PC-3 (cell line): ENCODE data around the gene NELFA. TPM values are rescaled to one million over a fixed set of nuclear protein-coding genes. Genes with fewer than 3 reads are reported as not detected.

Source experiments
- ATAC-seq: fragments of 200-7000 bp; cut with Tn5 transposase; 2 replicates; pipeline ENCODE4 v1.9.1; 2020; ENCODE audit warnings: mild to moderate bottlenecking, moderate library complexity
- BruUV-seq: library from RNA; stranded (reverse); fragments of 400-500 nt; replicated peaks from 2 replicates; lab custom pipeline; 2021; lab: Mats Ljungman, UMichigan
- CTCF ChIA-PET: fragments of 300-600 bp; sonication (Branson Sonifier 250); formaldehyde crosslinking; loops from one replicate; lab custom pipeline; 2022; ENCODE audit warnings: antibody characterized with exemption; lab: Charles Lee
- POLR2A ChIA-PET: fragments of 300-600 bp; sonication (Branson Sonifier 250); formaldehyde crosslinking; loops from one replicate; lab custom pipeline; 2022; ENCODE audit warnings: antibody characterized with exemption; ENCODE audit not compliant: unreplicated experiment; lab: Charles Lee
- DNase-seq: peaks from one replicate; pipeline ENCODE4 v3.0.0-alpha.2; 2015
- H2AFZ ChIP-seq: fragments of 300-600 bp; sonication (generic); 2 replicates; pipeline ENCODE4 v1.6.0; 2016; ENCODE audit warnings: antibody characterized with exemption, low read length
- H3F3A ChIP-seq: fragments of 300-600 bp; sonication (generic); one replicate; pipeline ENCODE4 v1.6.0; 2017; ENCODE audit warnings: antibody characterized with exemption, low read length, control low read depth, mild to moderate bottlenecking; ENCODE audit not compliant: unreplicated experiment
- H3K27ac ChIP-seq: fragments of 300-600 bp; sonication (generic); 2 replicates; pipeline ENCODE4 v1.5.1; 2016; ENCODE audit warnings: mild to moderate bottlenecking, low read length
- H3K27me3 ChIP-seq: fragments of 300-600 bp; sonication (generic); 2 replicates; pipeline ENCODE4 v1.6.1; 2016; ENCODE audit warnings: low read length, mixed read lengths
- H3K36me3 ChIP-seq: fragments of 300-600 bp; sonication (generic); 2 replicates; pipeline ENCODE4 v1.6.1; 2016; ENCODE audit warnings: low read depth, mixed run types, low read length, mixed read lengths
- H3K4me1 ChIP-seq: fragments of 300-600 bp; sonication (generic); 2 replicates; pipeline ENCODE4 v1.5.1; 2016; ENCODE audit warnings: low read length; ENCODE audit not compliant: insufficient read depth
- H3K4me2 ChIP-seq: fragments of 300-600 bp; sonication (generic); 2 replicates; pipeline ENCODE4 v1.6.0; 2016; ENCODE audit warnings: low read length
- H3K4me3 ChIP-seq: fragments of 300-600 bp; sonication (generic); 2 replicates; pipeline ENCODE4 v1.5.1; 2016; ENCODE audit warnings: mild to moderate bottlenecking, low read length, mixed read lengths
- H3K79me2 ChIP-seq: fragments of 300-600 bp; sonication (generic); 2 replicates; pipeline ENCODE4 v1.6.1; 2017; ENCODE audit warnings: low read length, mixed read lengths
- H3K9ac ChIP-seq: fragments of 300-600 bp; sonication (generic); 2 replicates; pipeline ENCODE4 v1.6.0; 2016; ENCODE audit warnings: mild to moderate bottlenecking, low read length
- H3K9me2 ChIP-seq: fragments of 300-600 bp; sonication (generic); replicated peaks from 2 replicates; pipeline ENCODE4 v1.6.1; 2016; ENCODE audit warnings: mixed run types, low read length, mixed read lengths
- H3K9me3 ChIP-seq: fragments of 300-600 bp; sonication (generic); 2 replicates; pipeline ENCODE4 v1.6.1; 2016; ENCODE audit warnings: low read length, mixed read lengths
- H4K20me1 ChIP-seq: fragments of 300-600 bp; sonication (generic); 2 replicates; pipeline ENCODE4 v1.6.1; 2016; ENCODE audit warnings: low read length, mixed read lengths
- EZH2 ChIP-seq: fragments of 300-600 bp; sonication (generic); IDR thresholded peaks from one replicate; pipeline ENCODE4 v1.6.1; 2017; ENCODE audit warnings: antibody characterized with exemption, mild to moderate bottlenecking, low read length; ENCODE audit not compliant: unreplicated experiment
- EZH2phosphoT487 ChIP-seq: fragments of 300-600 bp; sonication (generic); IDR thresholded peaks from 2 replicates; pipeline ENCODE4 v1.6.1; 2018; ENCODE audit warnings: mild to moderate bottlenecking, antibody characterized with exemption, low read length, borderline replicate concordance
- intact Hi-C: fragments of 100-400 bp; cut with micrococcal nuclease; formaldehyde crosslinking; loops from 2 replicates; pipeline ENCODE4 v1.9.0; 2023
- total RNA-seq: library from RNA; depleted of rRNA; stranded (reverse); fragments of >200 nt; gene quantifications from 2 replicates; pipeline ENCODE4 v1.2.3, GENCODE V29; 2014
- TF ChIP-seq, protein P1 (sequence below): fragments of 300-600 bp; sonication (generic); conservative IDR thresholded peaks from 2 replicates; pipeline ENCODE4 v1.5.1; 2017; ENCODE audit warnings: antibody characterized with exemption, low read depth, mild to moderate bottlenecking, low read length

Gene NELFA
- total RNA-seq, 1 experiment from 2014 or later, result 30.0 TPM

DNA sequence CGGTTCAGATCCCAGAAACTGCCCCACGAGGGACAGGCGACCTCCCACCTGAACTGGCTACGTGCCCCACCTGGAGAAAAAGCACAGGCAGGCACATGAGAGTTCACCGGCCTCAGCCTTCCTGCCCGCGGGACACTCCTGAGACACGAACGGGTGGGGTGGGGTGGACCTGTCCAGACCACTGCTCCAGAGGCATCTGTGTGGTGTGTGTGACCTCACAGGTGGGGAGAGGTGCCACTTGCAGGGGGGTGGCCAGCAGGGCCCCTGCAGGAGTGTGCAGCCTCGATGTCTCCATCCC lies 18.5 kb downstream of the NELFA start:
- intact Hi-C loops, result no loop called here
- no peak for DNase-seq
- H3K27ac ChIP-seq, result no peak overlapping the region
- TF ChIP-seq EZH2phosphoT487, result no peak
- TF ChIP-seq, protein P1, sequence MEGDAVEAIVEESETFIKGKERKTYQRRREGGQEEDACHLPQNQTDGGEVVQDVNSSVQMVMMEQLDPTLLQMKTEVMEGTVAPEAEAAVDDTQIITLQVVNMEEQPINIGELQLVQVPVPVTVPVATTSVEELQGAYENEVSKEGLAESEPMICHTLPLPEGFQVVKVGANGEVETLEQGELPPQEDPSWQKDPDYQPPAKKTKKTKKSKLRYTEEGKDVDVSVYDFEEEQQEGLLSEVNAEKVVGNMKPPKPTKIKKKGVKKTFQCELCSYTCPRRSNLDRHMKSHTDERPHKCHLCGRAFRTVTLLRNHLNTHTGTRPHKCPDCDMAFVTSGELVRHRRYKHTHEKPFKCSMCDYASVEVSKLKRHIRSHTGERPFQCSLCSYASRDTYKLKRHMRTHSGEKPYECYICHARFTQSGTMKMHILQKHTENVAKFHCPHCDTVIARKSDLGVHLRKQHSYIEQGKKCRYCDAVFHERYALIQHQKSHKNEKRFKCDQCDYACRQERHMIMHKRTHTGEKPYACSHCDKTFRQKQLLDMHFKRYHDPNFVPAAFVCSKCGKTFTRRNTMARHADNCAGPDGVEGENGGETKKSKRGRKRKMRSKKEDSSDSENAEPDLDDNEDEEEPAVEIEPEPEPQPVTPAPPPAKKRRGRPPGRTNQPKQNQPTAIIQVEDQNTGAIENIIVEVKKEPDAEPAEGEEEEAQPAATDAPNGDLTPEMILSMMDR, result no peak
- TF ChIP-seq EZH2, result no peak
- no peak overlapping the region for H3K9ac ChIP-seq
- H3K9me2 ChIP-seq, result no peaks in the 10 kb centered on the region
- H3F3A ChIP-seq, result no peaks in the 10 kb centered on the region
- no peaks in the 10 kb centered on the region for H3K27me3 ChIP-seq
- H3K36me3 ChIP-seq, result no peaks in the 10 kb centered on the region
- POLR2A ChIA-PET, result no interaction called here
- H3K4me3 ChIP-seq, result no peak overlapping the region
- CTCF ChIA-PET, result no interaction called here
- peaks cover 33% of the 10 kb centered on the region for H3K79me2 ChIP-seq
- BruUV-seq, result no TSS peak
- no peaks in the 10 kb centered on the region for H4K20me1 ChIP-seq
- no peak overlapping the region for H3K4me2 ChIP-seq
- ATAC-seq, result no peak
- no peak overlapping the region for H2AFZ ChIP-seq
- H3K9me3 ChIP-seq, result no peaks in the 10 kb centered on the region
- H3K4me1 ChIP-seq, result no peaks in the 10 kb centered on the region

DNA sequence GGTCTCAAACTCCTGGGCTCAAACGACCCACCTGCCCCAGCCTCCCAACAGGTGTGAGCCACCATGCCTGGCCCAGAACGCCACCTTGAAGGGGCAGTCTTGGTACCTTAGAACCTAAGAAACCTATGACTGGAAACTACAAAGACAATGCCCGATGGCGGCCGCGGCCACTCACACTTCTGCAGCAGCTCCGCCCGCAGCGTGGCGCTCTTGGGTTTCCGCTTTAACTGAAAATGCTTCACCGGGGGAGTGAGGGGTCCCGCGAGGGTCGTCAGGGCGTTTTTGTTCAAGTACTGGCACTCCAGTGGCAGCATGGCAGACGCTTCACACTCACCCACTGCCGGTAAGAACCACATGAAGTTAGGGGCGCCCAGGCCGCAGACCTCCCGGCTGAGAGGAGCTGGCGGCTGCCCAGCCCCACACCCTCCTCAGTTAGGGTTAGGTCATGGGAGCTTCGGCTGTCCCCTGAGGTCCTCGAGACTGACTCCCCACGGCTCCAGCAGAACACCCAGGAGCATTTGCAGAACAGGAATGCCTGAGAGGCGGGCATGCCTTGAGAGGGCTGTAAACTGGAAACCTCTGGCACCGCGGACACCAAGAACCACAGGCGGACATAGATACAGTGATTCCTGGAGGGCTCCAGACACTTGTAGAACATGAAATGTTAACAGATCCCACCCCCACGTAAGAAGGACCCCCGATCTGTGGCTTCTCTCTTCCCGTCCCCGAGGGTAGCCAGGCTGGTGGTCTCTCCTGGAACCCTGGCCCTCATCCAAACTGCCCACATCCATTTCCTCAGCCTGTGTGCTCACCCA lies 19.0 kb downstream of the NELFA start:
- H3K27ac ChIP-seq, result no peak overlapping the region
- H3K79me2 ChIP-seq, result peaks cover 27% of the 10 kb centered on the region
- H3K27me3 ChIP-seq, result no peaks in the 10 kb centered on the region
- ATAC-seq, result no peak
- no peaks in the 10 kb centered on the region for H3F3A ChIP-seq
- no peak overlapping the region for H3K4me3 ChIP-seq
- no peak overlapping the region for H3K4me2 ChIP-seq
- H3K9ac ChIP-seq, result no peak overlapping the region
- H4K20me1 ChIP-seq, result no peaks in the 10 kb centered on the region
- BruUV-seq, result no TSS peak
- H3K9me2 ChIP-seq, result no peaks in the 10 kb centered on the region
- ChIA-PET POLR2A (no interaction called here), CTCF (no interaction called here)
- DNase-seq, result no peak
- TF ChIP-seq, protein P1, result no peak
- TF ChIP-seq EZH2phosphoT487 (no peak), EZH2 (no peak)
- no peaks in the 10 kb centered on the region for H3K4me1 ChIP-seq
- H3K36me3 ChIP-seq, result no peaks in the 10 kb centered on the region
- H2AFZ ChIP-seq, result no peak overlapping the region
- H3K9me3 ChIP-seq, result no peaks in the 10 kb centered on the region
- intact Hi-C loops, result no loop called here

DNA sequence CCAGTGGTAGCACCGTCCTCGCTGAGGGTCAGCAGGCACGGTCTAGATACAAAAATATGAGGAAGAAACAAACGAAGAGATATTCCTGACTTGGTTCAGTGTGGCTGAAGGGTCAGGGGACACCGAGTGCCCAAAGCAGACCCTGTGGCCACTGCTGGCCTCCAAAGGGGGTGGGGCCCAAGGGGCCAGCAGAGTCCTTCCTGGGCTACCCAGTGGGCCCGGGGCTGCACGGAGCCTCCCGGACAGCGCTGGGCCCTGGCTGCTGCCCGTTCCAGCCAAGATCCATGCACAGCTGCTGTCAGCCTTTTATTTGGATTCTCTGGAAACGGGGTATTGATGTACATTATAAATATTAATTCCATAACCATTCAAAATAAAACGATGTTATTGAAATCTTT lies 20.4 kb downstream of the NELFA start:
- Histone ChIP-seq H3K4me3 (no peak overlapping the region), H3K4me2 (no peak overlapping the region), H3K9ac (no peak overlapping the region), H2AFZ (no peak overlapping the region), H3K27ac (no peak overlapping the region), H3K27me3 (no peaks in the 10 kb centered on the region), H3K36me3 (peaks cover 2% of the 10 kb centered on the region; the same call in 1 of the 2 replicates), H3K79me2 (peaks cover 17% of the 10 kb centered on the region; the same call in 1 of the 2 replicates), H3F3A (no peaks in the 10 kb centered on the region), H3K9me3 (no peaks in the 10 kb centered on the region), H3K4me1 (no peaks in the 10 kb centered on the region), H4K20me1 (no peaks in the 10 kb centered on the region), H3K9me2 (no peaks in the 10 kb centered on the region)
- ATAC-seq, result no peak
- TF ChIP-seq, protein P1, result no peak
- TF ChIP-seq EZH2phosphoT487, result no peak
- TF ChIP-seq EZH2, result no peak
- intact Hi-C loops, result no loop called here
- no TSS peak for BruUV-seq
- ChIA-PET POLR2A (no interaction called here), CTCF (no interaction called here)
- DNase-seq, result no peak
